ENCODE data around the gene CHGA. TPM values are rescaled to one million over a fixed set of nuclear protein-coding genes. Genes with fewer than 3 reads are reported as not detected.

CHGA gene
- total RNA-seq, 1 experiment from 2014 or later, result 8.5 TPM

DNA sequence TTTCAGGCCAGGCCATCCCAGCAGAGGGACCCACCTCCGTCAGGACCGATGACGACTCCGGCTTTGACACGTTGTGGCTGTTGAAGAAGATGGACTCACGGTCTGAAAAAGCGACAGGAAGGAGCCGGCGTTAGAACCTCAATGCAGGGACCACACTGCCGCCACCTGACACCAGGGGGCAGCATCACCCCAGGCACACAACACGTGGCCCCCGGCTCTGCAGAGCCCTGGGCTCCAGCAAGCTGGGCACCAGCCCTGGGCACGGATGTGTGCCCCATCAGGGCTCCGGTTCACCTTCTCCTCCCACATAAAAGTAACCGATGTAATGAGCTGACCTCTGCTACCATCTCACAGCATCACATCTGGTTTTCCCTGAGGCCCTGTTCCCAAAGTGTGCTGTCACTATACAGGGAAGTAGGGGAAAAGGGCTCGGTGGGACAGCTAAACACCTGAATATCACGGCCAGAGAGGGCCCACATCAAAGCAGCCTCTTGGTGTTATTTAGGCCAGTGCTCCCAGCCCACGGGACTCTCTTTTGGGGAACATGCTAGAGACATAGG is 29.0 kb downstream of the CHGA start:
- CTCF ChIA-PET, result interaction anchor here (0.5 to 3.2 kb wide), 56 partner anchors 8 to 1149 kb away, joined by 3 to 37 read pairs (median 4); partner anchors contain the start of genes GON7, LYSET, MOAP1 and UBR7
- Mint-ChIP-seq H3K36me3 (peaks cover 22% of the 10 kb centered on the region), H3K27me3 (ENCODE audit: low read depth) (no peaks in the 10 kb centered on the region), H3K4me3 (no peak overlapping the region), H3K9me3 (no peaks in the 10 kb centered on the region), H3K27ac (peak overlapping the region; percentile 39; the same call in 1 of the 2 replicates), H3K4me1 (peaks cover 11% of the 10 kb centered on the region)
- ATAC-seq (peak; percentile 91), DNase-seq (ENCODE audit: low spot score) (peak; percentile 84)
- POLR2A ChIA-PET, result no interaction called here
- TF ChIP-seq, protein P1, sequence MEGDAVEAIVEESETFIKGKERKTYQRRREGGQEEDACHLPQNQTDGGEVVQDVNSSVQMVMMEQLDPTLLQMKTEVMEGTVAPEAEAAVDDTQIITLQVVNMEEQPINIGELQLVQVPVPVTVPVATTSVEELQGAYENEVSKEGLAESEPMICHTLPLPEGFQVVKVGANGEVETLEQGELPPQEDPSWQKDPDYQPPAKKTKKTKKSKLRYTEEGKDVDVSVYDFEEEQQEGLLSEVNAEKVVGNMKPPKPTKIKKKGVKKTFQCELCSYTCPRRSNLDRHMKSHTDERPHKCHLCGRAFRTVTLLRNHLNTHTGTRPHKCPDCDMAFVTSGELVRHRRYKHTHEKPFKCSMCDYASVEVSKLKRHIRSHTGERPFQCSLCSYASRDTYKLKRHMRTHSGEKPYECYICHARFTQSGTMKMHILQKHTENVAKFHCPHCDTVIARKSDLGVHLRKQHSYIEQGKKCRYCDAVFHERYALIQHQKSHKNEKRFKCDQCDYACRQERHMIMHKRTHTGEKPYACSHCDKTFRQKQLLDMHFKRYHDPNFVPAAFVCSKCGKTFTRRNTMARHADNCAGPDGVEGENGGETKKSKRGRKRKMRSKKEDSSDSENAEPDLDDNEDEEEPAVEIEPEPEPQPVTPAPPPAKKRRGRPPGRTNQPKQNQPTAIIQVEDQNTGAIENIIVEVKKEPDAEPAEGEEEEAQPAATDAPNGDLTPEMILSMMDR (IDR thresholded peaks at IDR 0.05), result peak; percentile 97
- TF ChIP-seq, protein P2, sequence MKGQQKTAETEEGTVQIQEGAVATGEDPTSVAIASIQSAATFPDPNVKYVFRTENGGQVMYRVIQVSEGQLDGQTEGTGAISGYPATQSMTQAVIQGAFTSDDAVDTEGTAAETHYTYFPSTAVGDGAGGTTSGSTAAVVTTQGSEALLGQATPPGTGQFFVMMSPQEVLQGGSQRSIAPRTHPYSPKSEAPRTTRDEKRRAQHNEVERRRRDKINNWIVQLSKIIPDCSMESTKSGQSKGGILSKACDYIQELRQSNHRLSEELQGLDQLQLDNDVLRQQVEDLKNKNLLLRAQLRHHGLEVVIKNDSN (CRISPR knock-in tag; IDR thresholded peaks at IDR 0.05), result peak; percentile 73; the same call in 1 of the 2 replicates
- TF ChIP-seq TEAD1 (CRISPR knock-in tag; IDR thresholded peaks at IDR 0.05) (peak; percentile 47; the same call in 1 of the 2 replicates), NR3C1 (CRISPR knock-in tag; conservative IDR thresholded peaks at IDR 0.05; ENCODE audit: low read depth) (no peak), TP53 (CRISPR knock-in tag; IDR thresholded peaks at IDR 0.05) (peak; percentile 45; the same call in 1 of the 2 replicates)
- TF ChIP-seq, protein P3, sequence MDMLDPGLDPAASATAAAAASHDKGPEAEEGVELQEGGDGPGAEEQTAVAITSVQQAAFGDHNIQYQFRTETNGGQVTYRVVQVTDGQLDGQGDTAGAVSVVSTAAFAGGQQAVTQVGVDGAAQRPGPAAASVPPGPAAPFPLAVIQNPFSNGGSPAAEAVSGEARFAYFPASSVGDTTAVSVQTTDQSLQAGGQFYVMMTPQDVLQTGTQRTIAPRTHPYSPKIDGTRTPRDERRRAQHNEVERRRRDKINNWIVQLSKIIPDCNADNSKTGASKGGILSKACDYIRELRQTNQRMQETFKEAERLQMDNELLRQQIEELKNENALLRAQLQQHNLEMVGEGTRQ (CRISPR knock-in tag; IDR thresholded peaks at IDR 0.05), result peak; percentile 77
- TF ChIP-seq, protein P4, sequence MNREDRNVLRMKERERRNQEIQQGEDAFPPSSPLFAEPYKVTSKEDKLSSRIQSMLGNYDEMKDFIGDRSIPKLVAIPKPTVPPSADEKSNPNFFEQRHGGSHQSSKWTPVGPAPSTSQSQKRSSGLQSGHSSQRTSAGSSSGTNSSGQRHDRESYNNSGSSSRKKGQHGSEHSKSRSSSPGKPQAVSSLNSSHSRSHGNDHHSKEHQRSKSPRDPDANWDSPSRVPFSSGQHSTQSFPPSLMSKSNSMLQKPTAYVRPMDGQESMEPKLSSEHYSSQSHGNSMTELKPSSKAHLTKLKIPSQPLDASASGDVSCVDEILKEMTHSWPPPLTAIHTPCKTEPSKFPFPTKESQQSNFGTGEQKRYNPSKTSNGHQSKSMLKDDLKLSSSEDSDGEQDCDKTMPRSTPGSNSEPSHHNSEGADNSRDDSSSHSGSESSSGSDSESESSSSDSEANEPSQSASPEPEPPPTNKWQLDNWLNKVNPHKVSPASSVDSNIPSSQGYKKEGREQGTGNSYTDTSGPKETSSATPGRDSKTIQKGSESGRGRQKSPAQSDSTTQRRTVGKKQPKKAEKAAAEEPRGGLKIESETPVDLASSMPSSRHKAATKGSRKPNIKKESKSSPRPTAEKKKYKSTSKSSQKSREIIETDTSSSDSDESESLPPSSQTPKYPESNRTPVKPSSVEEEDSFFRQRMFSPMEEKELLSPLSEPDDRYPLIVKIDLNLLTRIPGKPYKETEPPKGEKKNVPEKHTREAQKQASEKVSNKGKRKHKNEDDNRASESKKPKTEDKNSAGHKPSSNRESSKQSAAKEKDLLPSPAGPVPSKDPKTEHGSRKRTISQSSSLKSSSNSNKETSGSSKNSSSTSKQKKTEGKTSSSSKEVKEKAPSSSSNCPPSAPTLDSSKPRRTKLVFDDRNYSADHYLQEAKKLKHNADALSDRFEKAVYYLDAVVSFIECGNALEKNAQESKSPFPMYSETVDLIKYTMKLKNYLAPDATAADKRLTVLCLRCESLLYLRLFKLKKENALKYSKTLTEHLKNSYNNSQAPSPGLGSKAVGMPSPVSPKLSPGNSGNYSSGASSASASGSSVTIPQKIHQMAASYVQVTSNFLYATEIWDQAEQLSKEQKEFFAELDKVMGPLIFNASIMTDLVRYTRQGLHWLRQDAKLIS (CRISPR knock-in tag; IDR thresholded peaks at IDR 0.05; ENCODE audit: borderline replicate concordance), result no peak
- TF ChIP-seq, protein P5, sequence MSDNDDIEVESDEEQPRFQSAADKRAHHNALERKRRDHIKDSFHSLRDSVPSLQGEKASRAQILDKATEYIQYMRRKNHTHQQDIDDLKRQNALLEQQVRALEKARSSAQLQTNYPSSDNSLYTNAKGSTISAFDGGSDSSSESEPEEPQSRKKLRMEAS (CRISPR knock-in tag; IDR thresholded peaks at IDR 0.05), result peak; percentile 66

DNA sequence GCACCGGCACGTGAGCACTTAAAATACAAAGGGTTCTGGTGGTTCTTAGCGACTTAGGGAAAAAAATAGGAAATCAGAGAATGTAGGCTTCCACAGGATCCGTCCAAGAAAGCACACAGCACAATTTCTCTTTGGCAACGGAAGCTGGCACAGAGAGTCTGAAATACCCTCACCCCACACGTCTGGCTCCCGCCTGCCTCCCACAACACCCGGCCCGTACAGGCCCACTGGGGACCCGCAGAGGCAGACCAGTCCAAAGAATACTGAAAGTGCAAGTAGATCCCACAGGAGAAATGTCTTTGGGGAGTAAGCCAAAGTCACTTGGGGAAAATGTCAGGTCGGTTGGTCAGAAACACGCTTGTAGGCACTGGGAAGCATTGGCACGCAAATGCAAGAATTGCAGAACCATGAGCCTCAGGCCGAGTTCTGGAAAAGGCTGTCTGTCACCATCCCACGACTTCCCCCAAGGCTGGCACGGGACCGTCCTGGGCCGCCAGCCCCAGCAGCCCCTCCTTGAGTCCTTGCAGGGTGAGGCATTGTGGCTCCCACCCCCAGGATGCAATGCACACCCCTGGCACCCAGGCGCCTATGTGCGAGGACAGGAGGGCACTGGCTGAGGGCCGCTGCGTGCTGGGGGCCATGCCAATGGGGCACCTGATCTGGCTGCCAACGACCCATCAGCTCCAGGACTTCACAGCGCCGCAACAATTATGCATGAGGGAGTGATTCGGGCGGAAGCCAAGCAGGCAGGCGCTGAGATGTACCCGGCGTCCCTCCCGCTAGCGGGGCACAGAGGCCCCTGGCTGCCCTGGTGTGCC is 29.7 kb downstream of the CHGA start:
- Mint-ChIP-seq H3K27me3 (ENCODE audit: low read depth) (no peaks in the 10 kb centered on the region), H3K36me3 (peaks cover 21% of the 10 kb centered on the region), H3K4me3 (no peak overlapping the region), H3K9me3 (no peaks in the 10 kb centered on the region), H3K4me1 (peaks cover 11% of the 10 kb centered on the region), H3K27ac (peak overlapping the region; percentile 39; the same call in 1 of the 2 replicates)
- ATAC-seq (no peak), DNase-seq (ENCODE audit: low spot score) (no peak)
- ChIA-PET POLR2A (no interaction called here), CTCF (interaction anchor here (0.5 to 3.2 kb wide), 57 partner anchors 9 to 1150 kb away, joined by 3 to 37 read pairs (median 4); partner anchors contain the start of genes GON7, LYSET, MOAP1 and UBR7)
- TF ChIP-seq, protein P1 (IDR thresholded peaks at IDR 0.05), result no peak
- TF ChIP-seq, protein P3 (CRISPR knock-in tag; IDR thresholded peaks at IDR 0.05), result no peak
- TF ChIP-seq NFYB (CRISPR knock-in tag; conservative IDR thresholded peaks at IDR 0.05; ENCODE audit: low read depth) (no peak), JUN (CRISPR knock-in tag; IDR thresholded peaks at IDR 0.05) (no peak), ELF4 (CRISPR knock-in tag; IDR thresholded peaks at IDR 0.05; ENCODE audit: low read depth) (no peak), ZNF396 (CRISPR knock-in tag; IDR thresholded peaks at IDR 0.05; ENCODE audit: borderline replicate concordance) (no peak), EMX1 (CRISPR knock-in tag; IDR thresholded peaks at IDR 0.05) (no peak), SOX15 (CRISPR knock-in tag; IDR thresholded peaks at IDR 0.05) (no peak)
- TF ChIP-seq, protein P6, sequence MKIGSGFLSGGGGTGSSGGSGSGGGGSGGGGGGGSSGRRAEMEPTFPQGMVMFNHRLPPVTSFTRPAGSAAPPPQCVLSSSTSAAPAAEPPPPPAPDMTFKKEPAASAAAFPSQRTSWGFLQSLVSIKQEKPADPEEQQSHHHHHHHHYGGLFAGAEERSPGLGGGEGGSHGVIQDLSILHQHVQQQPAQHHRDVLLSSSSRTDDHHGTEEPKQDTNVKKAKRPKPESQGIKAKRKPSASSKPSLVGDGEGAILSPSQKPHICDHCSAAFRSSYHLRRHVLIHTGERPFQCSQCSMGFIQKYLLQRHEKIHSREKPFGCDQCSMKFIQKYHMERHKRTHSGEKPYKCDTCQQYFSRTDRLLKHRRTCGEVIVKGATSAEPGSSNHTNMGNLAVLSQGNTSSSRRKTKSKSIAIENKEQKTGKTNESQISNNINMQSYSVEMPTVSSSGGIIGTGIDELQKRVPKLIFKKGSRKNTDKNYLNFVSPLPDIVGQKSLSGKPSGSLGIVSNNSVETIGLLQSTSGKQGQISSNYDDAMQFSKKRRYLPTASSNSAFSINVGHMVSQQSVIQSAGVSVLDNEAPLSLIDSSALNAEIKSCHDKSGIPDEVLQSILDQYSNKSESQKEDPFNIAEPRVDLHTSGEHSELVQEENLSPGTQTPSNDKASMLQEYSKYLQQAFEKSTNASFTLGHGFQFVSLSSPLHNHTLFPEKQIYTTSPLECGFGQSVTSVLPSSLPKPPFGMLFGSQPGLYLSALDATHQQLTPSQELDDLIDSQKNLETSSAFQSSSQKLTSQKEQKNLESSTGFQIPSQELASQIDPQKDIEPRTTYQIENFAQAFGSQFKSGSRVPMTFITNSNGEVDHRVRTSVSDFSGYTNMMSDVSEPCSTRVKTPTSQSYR (CRISPR knock-in tag; IDR thresholded peaks at IDR 0.05), result no peak
- TF ChIP-seq, protein P7, sequence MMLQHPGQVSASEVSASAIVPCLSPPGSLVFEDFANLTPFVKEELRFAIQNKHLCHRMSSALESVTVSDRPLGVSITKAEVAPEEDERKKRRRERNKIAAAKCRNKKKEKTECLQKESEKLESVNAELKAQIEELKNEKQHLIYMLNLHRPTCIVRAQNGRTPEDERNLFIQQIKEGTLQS (CRISPR knock-in tag; conservative IDR thresholded peaks at IDR 0.05), result no peak
